GM21528 (cell line): ENCODE results near the gene FGF14.

Experiments
- ATAC-seq: cut with Tn5 transposase; IDR thresholded peaks from one replicate; pipeline ENCODE4 v1.9.1; 2021; ENCODE audit warnings: mild to moderate bottlenecking, moderate library complexity; ENCODE audit not compliant: unreplicated experiment, low FRiP score

FGF14 gene

DNA sequence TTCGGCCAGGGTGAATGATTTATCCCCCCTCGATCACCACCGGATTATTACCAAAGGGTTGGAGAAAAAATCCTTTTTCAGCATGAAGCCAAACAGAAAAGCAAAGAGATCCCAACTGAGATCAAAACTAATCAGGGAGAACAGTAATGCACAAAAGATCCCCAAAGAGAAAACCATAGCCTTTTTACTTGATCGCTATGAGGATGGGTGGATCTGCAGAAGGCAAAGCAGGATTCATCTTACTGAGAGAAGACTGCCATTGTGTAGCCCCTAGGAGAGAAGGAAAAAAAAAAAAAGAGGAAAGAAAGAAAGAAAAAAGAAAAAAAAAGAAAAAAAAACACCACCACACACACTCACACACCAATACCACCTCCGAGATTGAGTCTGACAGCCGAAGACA, at the start of gene FGF14:
TSS of gene FGF14 (minus strand) at position 283 of the 400 bp plus-strand sequence.
- ATAC-seq = no peak

DNA sequence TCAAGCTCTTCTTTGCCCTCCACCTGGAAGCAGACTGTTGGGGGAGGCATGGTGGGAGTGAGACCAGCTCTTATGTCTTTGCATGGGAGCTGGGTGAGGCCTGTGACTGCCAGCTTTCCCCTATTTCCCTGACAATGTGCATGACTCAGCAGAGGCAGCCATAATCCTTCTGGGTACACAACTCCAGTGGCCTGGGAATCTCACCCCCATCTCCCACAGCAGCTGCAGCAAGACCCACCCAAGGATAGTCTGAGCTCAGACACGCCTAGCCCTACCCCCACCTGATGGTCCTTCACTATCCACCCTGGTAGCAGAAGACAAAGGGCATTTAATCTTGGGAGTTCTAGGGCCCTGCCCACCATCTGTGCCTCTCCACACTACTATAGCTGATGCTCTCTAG, 41.4 kb upstream of the FGF14 start:
- ATAC-seq = no peak

DNA sequence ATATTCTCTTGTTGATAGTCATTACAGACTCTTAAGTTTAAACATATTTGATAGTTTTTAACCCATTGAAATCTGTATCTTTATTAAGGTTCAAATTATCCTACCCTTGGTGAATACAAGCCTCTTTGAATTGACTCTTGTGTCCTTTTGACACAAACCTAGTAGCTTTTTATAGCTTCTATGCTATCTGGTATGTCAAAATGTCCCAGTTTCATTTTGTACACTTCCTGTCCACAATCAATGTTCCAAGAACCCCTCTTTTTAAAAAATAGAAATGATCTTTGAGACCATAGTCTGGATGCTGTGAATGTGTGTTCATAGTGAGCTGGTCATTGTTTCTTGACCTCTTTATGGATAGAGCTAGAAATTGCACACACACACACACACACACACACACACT, 39.2 kb upstream of the FGF14 start:
- ATAC-seq = peak; percentile 48

GRCh38 chr13:102440259-102440936, 38.5 kb upstream of the FGF14 start:
- ATAC-seq = peak; percentile 67

GRCh38 chr13:102422690-102423089, 20.8 kb upstream of the FGF14 start:
- no peak for ATAC-seq

DNA sequence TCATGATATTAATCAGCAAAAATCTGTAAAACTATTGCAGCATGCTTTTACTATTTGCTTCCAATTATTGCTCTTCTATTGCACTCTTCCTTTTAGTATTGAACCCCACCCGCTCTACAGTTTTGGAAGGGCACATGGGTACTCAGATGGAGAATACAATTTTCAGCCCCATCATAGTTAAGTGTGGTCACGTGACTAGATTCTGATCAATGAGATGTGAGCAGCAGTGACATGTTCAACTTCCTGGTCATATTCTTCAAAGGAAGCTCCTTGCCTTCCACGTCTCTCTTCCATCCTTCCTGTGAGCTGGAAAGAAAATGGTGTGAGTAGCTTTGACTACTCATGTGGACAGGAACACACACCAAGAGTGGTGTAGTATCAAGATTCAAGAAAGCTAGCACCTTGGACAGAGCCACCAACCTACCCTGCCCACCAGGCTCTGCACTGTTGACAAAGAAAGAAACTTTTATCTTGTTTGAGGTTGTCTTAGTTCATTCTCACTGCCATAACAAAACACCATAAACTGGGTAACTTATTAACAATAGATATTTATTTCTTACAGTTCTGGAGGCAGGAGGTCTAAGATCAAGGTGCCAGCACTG, 3.8 kb upstream of the FGF14 start:
- ATAC-seq = no peak

DNA sequence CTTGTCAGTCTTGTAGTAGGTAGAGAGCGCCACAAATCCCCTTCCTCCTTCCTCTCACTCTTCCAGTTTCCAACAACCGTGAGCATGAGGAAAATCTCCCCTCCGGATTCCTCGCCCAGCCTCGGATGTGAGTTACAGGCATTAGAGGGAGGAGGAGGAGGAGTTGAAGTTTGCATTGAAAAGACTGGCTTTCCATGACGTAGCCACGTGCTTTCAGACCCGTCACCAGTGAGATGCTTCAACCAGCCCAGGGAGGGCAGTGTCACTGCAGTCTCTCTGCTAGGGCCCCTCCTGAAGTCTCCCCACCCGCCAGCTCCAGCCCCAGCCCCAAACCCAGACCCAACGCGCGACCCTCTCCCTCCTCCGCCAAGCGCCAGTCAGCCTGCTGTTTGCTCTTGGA, 442 bp upstream of the FGF14 start:
- peak; percentile 44 for ATAC-seq

DNA sequence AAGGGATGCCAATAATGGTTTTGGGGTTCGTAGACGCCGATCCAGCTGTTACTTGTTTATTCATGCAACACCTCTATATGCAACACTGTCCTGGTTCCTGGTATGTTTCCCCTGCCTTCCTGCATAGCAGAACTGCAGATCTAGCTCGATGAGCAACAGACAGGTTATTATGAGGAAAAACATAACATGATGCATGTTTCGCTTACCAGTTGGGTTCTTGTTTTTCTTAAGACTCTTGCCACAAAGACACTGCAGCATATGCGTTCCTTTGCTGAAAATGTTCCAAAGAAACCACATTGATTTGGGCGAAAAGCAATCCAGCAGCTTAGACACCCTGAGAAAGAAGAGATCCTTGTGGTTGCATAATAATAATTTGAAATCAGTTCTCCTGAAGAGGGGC, 583 bp downstream of the FGF14 start:
- ATAC-seq = no peak

- no peak for ATAC-seq
Measured at GRCh38 chr13:102400675-102401145, 1.1 kb downstream of the FGF14 start.

- ATAC-seq = no peak
Measured at GRCh38 chr13:102399791-102400674, 1.8 kb downstream of the FGF14 start.

GRCh38 chr13:102395939-102396338, 5.9 kb downstream of the FGF14 start:
- ATAC-seq = no peak

GRCh38 chr13:102395174-102395573, 6.7 kb downstream of the FGF14 start:
- no peak for ATAC-seq

GRCh38 chr13:102394158-102395053, 7.4 kb downstream of the FGF14 start:
- ATAC-seq = peak; percentile 99

DNA sequence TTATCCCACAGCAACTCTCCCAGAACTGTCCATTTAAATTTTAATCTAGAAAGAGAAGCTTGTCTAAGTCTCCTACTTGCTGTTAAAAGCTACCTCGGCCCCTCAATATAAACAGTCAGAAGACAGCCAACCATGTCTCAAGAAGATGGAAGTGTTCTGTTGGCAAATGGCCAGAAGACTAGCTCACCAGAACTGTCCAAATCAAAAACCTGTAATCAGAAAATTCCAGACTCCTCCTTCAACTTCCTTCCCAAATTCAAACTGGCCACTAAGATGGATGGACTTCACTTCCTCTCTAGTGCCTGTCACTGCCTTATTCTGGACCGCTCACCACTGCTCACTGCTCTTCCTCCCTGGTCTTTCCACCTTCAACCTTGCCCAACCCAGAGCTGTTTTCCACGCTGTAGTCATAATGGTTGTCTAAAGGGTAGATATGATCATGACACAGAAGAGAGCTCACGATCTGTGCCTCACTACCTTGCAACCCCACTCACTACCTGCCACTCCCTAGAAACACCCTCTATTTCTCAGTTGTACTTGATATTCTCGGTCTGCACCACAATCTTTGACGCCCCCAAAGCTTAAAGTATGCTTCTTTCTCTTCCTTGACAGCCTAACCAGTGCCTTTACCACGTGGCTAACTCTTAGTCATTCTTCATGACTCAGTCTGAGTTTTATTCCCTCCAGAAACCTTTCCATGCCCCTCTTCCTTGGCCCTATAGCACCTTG, 9.2 kb downstream of the FGF14 start:
- no peak for ATAC-seq

DNA sequence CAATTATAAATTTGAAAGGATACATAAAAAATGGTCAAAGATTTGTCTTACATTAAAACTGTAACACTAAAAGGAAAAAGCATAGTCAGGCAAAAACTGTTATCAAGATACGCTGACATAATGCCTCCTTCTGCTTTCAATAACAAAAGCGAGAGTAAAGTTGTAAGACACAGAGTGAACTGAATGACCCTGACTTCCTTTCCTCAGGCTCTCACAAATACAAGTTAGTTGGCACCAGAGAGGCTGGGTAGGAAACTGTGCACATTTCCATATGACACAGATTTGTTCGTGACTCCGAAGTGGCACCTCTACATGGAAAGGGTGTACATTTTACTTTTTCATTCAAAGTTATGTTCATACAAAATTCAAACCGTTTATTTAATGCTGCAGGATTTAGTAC, 15.4 kb downstream of the FGF14 start:
- ATAC-seq = no peak

- ATAC-seq = no peak
Measured at GRCh38 chr13:102380012-102380411, 21.8 kb downstream of the FGF14 start.

- ATAC-seq = no peak
Measured at GRCh38 chr13:102376318-102376717, 25.5 kb downstream of the FGF14 start.

DNA sequence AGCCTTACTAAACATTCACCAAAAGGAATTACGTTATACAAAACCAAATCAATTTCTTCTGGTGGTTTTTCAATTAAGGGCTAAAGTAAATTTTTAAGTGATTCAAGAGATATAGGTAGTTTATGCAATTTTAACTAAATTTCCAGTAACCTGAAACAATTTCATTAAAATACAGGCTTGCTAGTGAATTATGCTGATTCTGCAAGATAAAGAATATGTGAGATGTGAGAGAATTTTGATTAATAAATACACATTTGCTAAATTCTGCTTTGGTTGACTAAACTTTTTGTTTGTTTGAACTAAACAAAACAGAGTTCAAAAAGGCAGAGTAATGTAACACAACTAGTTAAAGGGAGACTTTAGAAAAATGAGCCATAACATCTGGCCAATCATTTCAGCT, 27.1 kb downstream of the FGF14 start:
- no peak for ATAC-seq

- no peak for ATAC-seq
Measured at GRCh38 chr13:102374233-102374632, 27.6 kb downstream of the FGF14 start.

DNA sequence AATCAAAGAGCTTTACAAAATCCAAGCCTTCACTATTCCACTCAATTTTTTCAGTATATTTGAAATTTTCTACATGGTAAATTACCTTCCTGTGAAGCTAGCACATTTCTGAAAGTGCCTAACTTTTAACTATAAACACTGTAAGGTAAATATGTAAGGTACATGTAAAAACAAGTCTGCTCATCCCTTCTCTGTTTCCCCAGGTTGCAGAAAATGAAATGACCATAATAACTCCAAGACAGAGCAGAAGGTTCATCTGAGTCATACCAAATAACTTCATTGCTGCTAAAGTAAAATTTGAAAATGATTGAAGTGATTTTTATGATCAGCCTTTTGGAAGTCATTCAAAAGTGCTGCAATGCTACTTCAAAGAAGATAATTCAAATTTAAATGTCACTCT, 28.6 kb downstream of the FGF14 start:
- ATAC-seq = no peak
